Transverse colon (tissue), 4 donors: ENCODE measurements around the gene PTPRN2.

Experiments
- CTCF ChIP-seq, 5 experiments: fragments of 200-600 bp in 3 of 5; fragments of 450-650 bp in 2 of 5; sonication (generic) in 3 of 5; IDR thresholded peaks; 1 replicate in 2 of 5; 2 replicates in 3 of 5; pipeline ENCODE4 v1.5.1; 2016 to 2017; ENCODE audit warnings: antibody characterized with exemption in 5 of 5, inconsistent platforms in 3 of 5, mild to moderate bottlenecking in 2 of 5, moderate library complexity in 1 of 5
- POLR2A ChIP-seq: fragments of 450-650 bp; IDR thresholded peaks from one replicate; pipeline ENCODE4 v1.6.1; 2016; ENCODE audit warnings: antibody characterized with exemption, mild to moderate bottlenecking, moderate library complexity
- POLR2AphosphoS5 ChIP-seq, 3 donors: sonication (generic); formaldehyde crosslinking; IDR thresholded peaks; one replicate each; pipeline ENCODE4 v1.6.1; 2016; ENCODE audit warnings: antibody characterized with exemption in 3 of 3

GRCh38 chr7:158468700-158469296, 118.8 kb downstream of the PTPRN2 start:
- TF ChIP-seq CTCF (IDR thresholded peaks at IDR 0.05) (no peak), POLR2AphosphoS5 (IDR thresholded peaks at IDR 0.05) (no peak), POLR2A (no peak)
